Loucy (cell line): ENCODE data around the gene APRT.
"Not testable (repeated sequence)": the region's sequence is repeated elsewhere in the genome, so short reads cannot be mapped to it uniquely, and the experiment has no call there.

Experiments used
- H2AFZ ChIP-seq: fragments of 200-600 bp; sonication (generic); 2 replicates; pipeline ENCODE4 v1.6.0; 2016; ENCODE audit warnings: antibody characterized with exemption, mild to moderate bottlenecking, low read length, moderate library complexity
- H3F3A ChIP-seq: fragments of 200-600 bp; 2 replicates; pipeline ENCODE4 v1.6.0; 2016; ENCODE audit warnings: antibody characterized with exemption, low read depth, mild to moderate bottlenecking
- H3K27me3 ChIP-seq: fragments of 200-600 bp; sonication (generic); 2 replicates; pipeline ENCODE4 v1.6.1; 2014; ENCODE audit warnings: low read length, mild to moderate bottlenecking; ENCODE audit not compliant: insufficient read depth, poor library complexity, severe bottlenecking
- H3K36me3 ChIP-seq: fragments of 200-600 bp; sonication (generic); 2 replicates; pipeline ENCODE4 v1.6.1; 2016; ENCODE audit warnings: low read length; ENCODE audit not compliant: insufficient read depth
- H3K4me1 ChIP-seq: fragments of 200-600 bp; sonication (generic); 2 replicates; pipeline ENCODE4 v1.5.1; 2014; ENCODE audit warnings: low read length, mild to moderate bottlenecking; ENCODE audit not compliant: insufficient read depth, poor library complexity, severe bottlenecking
- H3K4me2 ChIP-seq: fragments of 200-600 bp; sonication (generic); 2 replicates; pipeline ENCODE4 v1.6.0; 2014; ENCODE audit warnings: antibody characterized with exemption, low read length, low read depth, mild to moderate bottlenecking; ENCODE audit not compliant: poor library complexity, severe bottlenecking
- H3K4me3 ChIP-seq: fragments of 200-600 bp; sonication (generic); 2 replicates; pipeline ENCODE4 v1.5.1; 2014; ENCODE audit warnings: low read length, mild to moderate bottlenecking, mixed read lengths; ENCODE audit not compliant: poor library complexity, severe bottlenecking
- H3K79me2 ChIP-seq: fragments of 200-600 bp; sonication (generic); 2 replicates; pipeline ENCODE4 v1.6.1; 2014; ENCODE audit warnings: low read length; ENCODE audit not compliant: insufficient read depth
- H3K9ac ChIP-seq: fragments of 200-600 bp; sonication (generic); 2 replicates; pipeline ENCODE4 v1.6.0; 2014; ENCODE audit warnings: mild to moderate bottlenecking, low read depth, low read length, moderate library complexity; ENCODE audit not compliant: poor library complexity, severe bottlenecking
- H3K9me2 ChIP-seq: fragments of 200-600 bp; sonication (generic); replicated peaks from 2 replicates; pipeline ENCODE4 v1.6.1; 2016; ENCODE audit warnings: low read depth, low read length, mixed read lengths
- H3K9me3 ChIP-seq: fragments of 200-600 bp; sonication (generic); 2 replicates; pipeline ENCODE4 v1.6.1; 2014; ENCODE audit warnings: mild to moderate bottlenecking, antibody characterized with exemption, low read length, low read depth; ENCODE audit not compliant: insufficient read depth
- H4K20me1 ChIP-seq: fragments of 200-600 bp; sonication (generic); 2 replicates; pipeline ENCODE4 v1.6.0; 2014; ENCODE audit warnings: antibody characterized with exemption, low read length, mild to moderate bottlenecking; ENCODE audit not compliant: insufficient read depth, poor library complexity, severe bottlenecking
- CTCF ChIP-seq: fragments of 200-600 bp; sonication (generic); conservative IDR thresholded peaks from 2 replicates; pipeline ENCODE4 v1.5.1; 2014; ENCODE audit warnings: mild to moderate bottlenecking, antibody characterized with exemption, low read length
- EZH2phosphoT487 ChIP-seq: fragments of 200-600 bp; IDR thresholded peaks from 2 replicates; pipeline ENCODE4 v1.6.1; 2018; ENCODE audit warnings: antibody characterized with exemption, mild to moderate bottlenecking, moderate library complexity, borderline replicate concordance

APRT gene

GRCh38 chr16:88825146-88825545 is 13.4 kb upstream of the APRT start:
- TF ChIP-seq CTCF (no peak), EZH2phosphoT487 (no peak)
- H3K4me2 ChIP-seq = no peak overlapping the region
- no peak overlapping the region for H3K9ac ChIP-seq
- H3K79me2 ChIP-seq = no peaks in the 10 kb centered on the region
- H3K4me3 ChIP-seq = no peak overlapping the region
- no peaks in the 10 kb centered on the region for H3K4me1 ChIP-seq
- H3K9me3 ChIP-seq = no peaks in the 10 kb centered on the region
- H4K20me1 ChIP-seq = no peaks in the 10 kb centered on the region
- H3F3A ChIP-seq = no peaks in the 10 kb centered on the region
- no peaks in the 10 kb centered on the region for H3K36me3 ChIP-seq
- no peak overlapping the region for H2AFZ ChIP-seq
- H3K27me3 ChIP-seq = no peaks in the 10 kb centered on the region
- no peaks in the 10 kb centered on the region for H3K9me2 ChIP-seq

GRCh38 chr16:88824256-88825077 is 12.7 kb upstream of the APRT start:
- no peaks in the 10 kb centered on the region for H3K36me3 ChIP-seq

GRCh38 chr16:88823646-88824045 is 11.9 kb upstream of the APRT start:
- H3K79me2 ChIP-seq, H4K20me1 ChIP-seq, H3F3A ChIP-seq, H3K4me3 ChIP-seq, H2AFZ ChIP-seq, H3K27me3 ChIP-seq, H3K4me2 ChIP-seq, H3K9ac ChIP-seq, H3K9me3 ChIP-seq, H3K36me3 ChIP-seq, H3K9me2 ChIP-seq, H3K4me1 ChIP-seq: not testable (repeated sequence)

More at GRCh38 chr16:88824256-88825077, 12.7 kb upstream of the APRT start:
- Histone ChIP-seq H4K20me1 (no peaks in the 10 kb centered on the region), H3K4me3 (no peak overlapping the region), H3K4me2 (no peak overlapping the region), H3F3A (no peaks in the 10 kb centered on the region), H3K9ac (no peak overlapping the region), H3K4me1 (no peaks in the 10 kb centered on the region), H3K79me2 (no peaks in the 10 kb centered on the region), H3K9me3 (no peaks in the 10 kb centered on the region), H3K27me3 (no peaks in the 10 kb centered on the region), H2AFZ (no peak overlapping the region), H3K9me2 (no peaks in the 10 kb centered on the region)
- TF ChIP-seq EZH2phosphoT487 (no peak), CTCF (no peak)
